GM12878 (cell line): ENCODE data around the gene HSPBP1.

Source experiments
- BCL3 ChIP-seq: IDR thresholded peaks from 2 replicates; pipeline ENCODE4 v1.6.1; 2011; ENCODE audit warnings: borderline replicate concordance, low read depth, mild to moderate bottlenecking, moderate library complexity, low read length; ENCODE audit not compliant: insufficient read depth, poor library complexity, severe bottlenecking
- CEBPB ChIP-seq, 2 experiments: fragments of 150-350 bp in 1 of 2; IDR thresholded peaks; 2 replicates each; pipeline ENCODE4 v1.6.1; 2012 to 2014; ENCODE audit warnings: low read depth in 2 of 2, low read length in 2 of 2, borderline replicate concordance in 1 of 2, inconsistent platforms in 1 of 2
- MEF2A ChIP-seq: IDR thresholded peaks from 2 replicates; pipeline ENCODE4 v1.6.1; 2011; ENCODE audit warnings: low read depth, mild to moderate bottlenecking, low read length, moderate library complexity; ENCODE audit not compliant: insufficient read depth
- RUNX3 ChIP-seq: IDR thresholded peaks from 2 replicates; pipeline ENCODE4 v1.6.1; 2012; ENCODE audit warnings: low read length, inconsistent platforms

DNA sequence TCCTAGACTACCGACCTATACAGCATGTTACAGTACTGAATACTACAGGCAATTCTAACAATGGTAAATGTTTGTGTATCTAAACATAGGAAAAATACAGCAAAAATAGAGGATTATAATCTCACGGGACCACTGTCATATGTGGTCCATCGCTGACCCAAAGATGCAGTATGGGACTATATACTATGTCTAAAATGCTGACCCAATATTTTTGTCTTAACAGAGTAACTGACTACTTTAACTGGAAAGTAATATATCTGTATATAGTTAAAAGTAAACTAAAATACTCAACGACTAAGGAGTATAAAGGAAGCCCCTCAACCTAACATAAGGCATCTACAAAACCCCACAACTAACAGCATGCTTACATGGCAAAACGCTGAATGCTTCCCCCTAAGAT, 46.9 kb downstream of the HSPBP1 start:
- TF ChIP-seq CEBPB (IDR thresholded peaks at IDR 0.05; ENCODE audit: borderline replicate concordance in 1 of 2, low read depth in 2 of 2, low read length in 2 of 2) (no peak), RUNX3 (no peak), MEF2A (no peak), BCL3 (no peak)
